ENCODE measurements around the gene HYAL4. TPM values are rescaled to one million over a fixed set of nuclear protein-coding genes. Genes with fewer than 3 reads are reported as not detected.

Gene HYAL4
- total RNA-seq, 1 donor from 2014 or later, result not detected

DNA sequence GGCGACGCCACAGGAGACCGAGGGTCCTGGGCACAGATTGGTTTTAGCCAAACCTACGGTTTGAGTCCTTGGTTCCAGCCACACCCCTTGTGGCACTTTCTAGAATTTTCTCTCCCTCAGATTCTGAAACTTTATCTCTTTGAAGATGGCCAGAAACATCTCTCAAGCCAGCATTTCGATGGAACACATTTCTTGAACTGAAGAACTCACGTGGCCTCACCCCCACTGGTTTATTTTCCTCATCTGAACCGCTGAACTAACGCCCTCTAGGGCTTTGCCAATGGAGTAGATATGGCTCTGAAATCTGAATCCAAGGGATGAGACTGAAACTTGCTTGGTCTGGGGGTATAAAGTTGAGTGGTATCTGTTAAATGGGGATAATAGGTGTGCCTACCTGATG is 73.3 kb downstream of the HYAL4 start:
- Mint-ChIP-seq H3K27me3 (peaks cover 2% of the 10 kb centered on the region), H3K4me3 (no peak overlapping the region), H3K27ac (no peak overlapping the region), H3K36me3 (ENCODE audit: low read depth) (no peaks in the 10 kb centered on the region), H3K9me3 (no peaks in the 10 kb centered on the region), H3K4me1 (no peaks in the 10 kb centered on the region)
- no peak for DNase-seq
- intact Hi-C loops (cut with micrococcal nuclease), result no loop called here
- TF ChIP-seq, protein P1, sequence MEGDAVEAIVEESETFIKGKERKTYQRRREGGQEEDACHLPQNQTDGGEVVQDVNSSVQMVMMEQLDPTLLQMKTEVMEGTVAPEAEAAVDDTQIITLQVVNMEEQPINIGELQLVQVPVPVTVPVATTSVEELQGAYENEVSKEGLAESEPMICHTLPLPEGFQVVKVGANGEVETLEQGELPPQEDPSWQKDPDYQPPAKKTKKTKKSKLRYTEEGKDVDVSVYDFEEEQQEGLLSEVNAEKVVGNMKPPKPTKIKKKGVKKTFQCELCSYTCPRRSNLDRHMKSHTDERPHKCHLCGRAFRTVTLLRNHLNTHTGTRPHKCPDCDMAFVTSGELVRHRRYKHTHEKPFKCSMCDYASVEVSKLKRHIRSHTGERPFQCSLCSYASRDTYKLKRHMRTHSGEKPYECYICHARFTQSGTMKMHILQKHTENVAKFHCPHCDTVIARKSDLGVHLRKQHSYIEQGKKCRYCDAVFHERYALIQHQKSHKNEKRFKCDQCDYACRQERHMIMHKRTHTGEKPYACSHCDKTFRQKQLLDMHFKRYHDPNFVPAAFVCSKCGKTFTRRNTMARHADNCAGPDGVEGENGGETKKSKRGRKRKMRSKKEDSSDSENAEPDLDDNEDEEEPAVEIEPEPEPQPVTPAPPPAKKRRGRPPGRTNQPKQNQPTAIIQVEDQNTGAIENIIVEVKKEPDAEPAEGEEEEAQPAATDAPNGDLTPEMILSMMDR (IDR thresholded peaks at IDR 0.05), result no peak
- CTCF ChIA-PET, result no interaction called here
- no peak for ATAC-seq (ENCODE audit: low read depth)
- POLR2A ChIA-PET, result no interaction called here

DNA sequence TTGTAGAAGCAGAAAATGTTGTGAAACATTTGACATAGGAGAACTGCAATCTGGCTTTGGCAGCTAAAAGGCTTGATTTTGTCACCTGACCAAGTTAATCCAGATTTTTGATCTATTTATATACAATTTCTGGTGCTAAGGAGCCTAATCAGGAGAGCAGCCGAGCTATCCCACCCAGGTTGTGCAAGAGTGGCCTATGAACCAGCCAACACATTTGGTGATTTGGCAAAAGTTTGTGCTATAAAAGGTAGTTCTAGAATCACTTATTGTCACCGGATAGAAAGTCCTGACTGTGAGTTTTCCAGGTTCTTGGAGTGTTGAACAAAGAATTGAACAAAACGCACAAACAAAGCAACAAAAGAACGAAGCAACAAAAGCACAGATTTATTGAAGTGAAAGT is 78.6 kb downstream of the HYAL4 start:
- no peak overlapping the region for H3K27ac Mint-ChIP-seq
- DNase-seq (no peak), ATAC-seq (ENCODE audit: low read depth) (no peak)
- POLR2A ChIA-PET, result no interaction called here
- TF ChIP-seq, protein P1 (IDR thresholded peaks at IDR 0.05), result no peak
- H3K36me3 Mint-ChIP-seq (ENCODE audit: low read depth), result no peaks in the 10 kb centered on the region
- H3K27me3 Mint-ChIP-seq, result no peaks in the 10 kb centered on the region
- CTCF ChIA-PET, result no interaction called here
- intact Hi-C loops (cut with micrococcal nuclease), result no loop called here
- no peak overlapping the region for H3K4me3 Mint-ChIP-seq
- H3K4me1 Mint-ChIP-seq, result no peaks in the 10 kb centered on the region
- no peaks in the 10 kb centered on the region for H3K9me3 Mint-ChIP-seq

DNA sequence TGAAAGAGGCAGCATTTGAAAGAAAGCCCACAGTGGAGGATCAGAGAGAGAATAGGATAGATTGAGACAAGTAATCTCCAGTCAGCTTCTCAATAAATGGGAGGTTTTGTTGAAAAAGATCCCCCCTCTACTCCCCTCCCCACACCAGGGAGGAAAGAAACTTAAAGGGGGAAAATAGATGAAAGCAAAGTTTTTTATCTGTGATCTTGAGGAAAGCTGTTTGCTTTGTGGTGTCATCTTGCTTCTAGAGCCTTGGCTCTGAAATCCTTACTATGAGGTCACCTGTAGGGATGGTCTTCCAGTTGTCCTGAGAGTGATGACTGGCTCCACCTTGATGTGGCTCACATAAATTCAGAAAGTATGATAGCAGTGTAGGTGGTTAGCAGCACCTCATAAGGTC is 80.0 kb downstream of the HYAL4 start, which contains the start of gene SPAM1:
Gene SPAM1 (plus strand): TSS at position 301 of the 400 bp plus-strand sequence. CDS start 28,330 bp downstream, outside the sequence.
- Mint-ChIP-seq H3K27me3 (no peaks in the 10 kb centered on the region), H3K4me1 (no peaks in the 10 kb centered on the region), H3K27ac (no peak within 1 kb of the TSS), H3K36me3 (ENCODE audit: low read depth) (no peaks in the 10 kb centered on the region), H3K4me3 (no peak within 1 kb of the TSS), H3K9me3 (no peaks in the 10 kb centered on the region)
- TF ChIP-seq, protein P1 (IDR thresholded peaks at IDR 0.05), result no peak
- intact Hi-C loops (cut with micrococcal nuclease), result no loop called here
- ATAC-seq (ENCODE audit: low read depth) (no peak), DNase-seq (no peak)
- ChIA-PET CTCF (no interaction called here), POLR2A (no interaction called here)

Other genes starting within 250 kb of the HYAL4 start
- not detected in 2 replicates for gene ASB15, start 243.3 kb upstream of the HYAL4 start, total RNA-seq
- gene LMOD2, start 189.3 kb upstream of the HYAL4 start, total RNA-seq, result not detected in 2 replicates
- gene WASL, start 96.2 kb upstream of the HYAL4 start, total RNA-seq, result 5.5 and 6.9 TPM in 2 replicates
- not detected in 2 replicates for gene SPAM1, start 80.1 kb downstream of the HYAL4 start, total RNA-seq
- gene TMEM229A, start 187.9 kb downstream of the HYAL4 start, total RNA-seq, result not detected in 2 replicates

Data from activated B cell treated with CpG ODN at 0.5 μM for 24 hours (primary cell).